BLaER1 treated with 17β-estradiol and CSF1 and Interleukin-3, amounts not matched to agents 10 nM and 100 nM (cell line): ENCODE measurements around the gene FSIP1.

ENCODE experiments used
- H3K27ac ChIP-seq, 11 experiments: shearing (Covaris generic); formaldehyde crosslinking; 2 replicates each; pipeline ENCODE4 v1.8.1; 2022
- H3K27me3 ChIP-seq, 11 experiments: shearing (Covaris generic); formaldehyde crosslinking; 2 replicates each; pipeline ENCODE4 v1.8.1; 2022
- H3K36me3 ChIP-seq, 11 experiments: shearing (Covaris generic); formaldehyde crosslinking; 2 replicates each; pipeline ENCODE4 v1.8.1; 2022
- H3K4me1 ChIP-seq, 10 experiments: shearing (Covaris generic); formaldehyde crosslinking; 2 replicates each; pipeline ENCODE4 v1.8.1; 2022
- H3K4me2 ChIP-seq, 11 experiments: shearing (Covaris generic); formaldehyde crosslinking; 2 replicates each; pipeline ENCODE4 v1.8.1; 2022
- H3K4me3 ChIP-seq, 10 experiments: shearing (Covaris generic); formaldehyde crosslinking; 2 replicates each; pipeline ENCODE4 v1.8.1; 2022
- H3K9ac ChIP-seq, 11 experiments: shearing (Covaris generic); formaldehyde crosslinking; 2 replicates each; pipeline ENCODE4 v1.8.1; 2022
- H3K9me3 ChIP-seq, 11 experiments: shearing (Covaris generic); formaldehyde crosslinking; replicated peaks in 1 of 11; 2 replicates each; pipeline ENCODE4 v1.8.1; 2022
- H4K20me1 ChIP-seq, 11 experiments: shearing (Covaris generic); formaldehyde crosslinking; 2 replicates each; pipeline ENCODE4 v1.8.1; 2022
- Cebpa-rat ChIP-seq, 11 experiments: shearing (Covaris generic); IDR thresholded peaks; 2 replicates each; pipeline ENCODE4 v1.8.1; 2022

Gene FSIP1

DNA sequence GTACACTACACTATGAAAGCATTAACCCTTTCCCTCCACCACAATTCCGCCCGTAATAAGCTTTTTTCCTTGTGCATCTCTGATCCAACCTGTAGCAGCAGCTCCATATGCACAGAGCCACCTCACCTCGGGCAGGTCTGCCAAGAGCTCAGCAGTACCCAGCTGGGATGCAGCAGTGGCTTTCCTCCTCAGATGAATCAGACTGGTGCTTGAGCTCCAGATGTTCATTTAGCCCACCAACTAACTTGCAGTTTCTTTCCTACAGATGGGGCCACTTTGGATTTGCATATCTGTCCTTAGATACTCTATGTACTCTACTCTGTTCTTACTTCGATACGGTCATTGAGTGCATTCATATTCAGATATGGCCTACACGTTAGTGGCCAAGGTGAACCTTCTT lies 14.8 kb upstream of the FSIP1 start:
- no peaks in the 10 kb centered on the region for H3K9me3 ChIP-seq
- H3K27ac ChIP-seq = no peak overlapping the region
- H3K27me3 ChIP-seq = no peaks in the 10 kb centered on the region
- H3K9ac ChIP-seq = no peak overlapping the region
- H3K4me2 ChIP-seq = no peak overlapping the region
- no peak for TF ChIP-seq Cebpa-rat (IDR thresholded peaks at IDR 0.05)
- peaks cover 7 to 18% (median 13%) of the 10 kb centered on the region in 10 experiments; a peak in 19 of 20 replicates for H3K4me1 ChIP-seq
- H3K4me3 ChIP-seq = no peak overlapping the region
- H4K20me1 ChIP-seq = no peaks in the 10 kb centered on the region; a peak in 1 of 22 replicates
- peaks cover 0 to 53% (median 31%) of the 10 kb centered on the region in 11 experiments; a peak in 17 of 22 replicates for H3K36me3 ChIP-seq

GRCh38 chr15:39796601-39797000 lies 14.0 kb upstream of the FSIP1 start:
- no peak overlapping the region for H3K9ac ChIP-seq
- TF ChIP-seq Cebpa-rat (IDR thresholded peaks at IDR 0.05) = no peak
- H4K20me1 ChIP-seq = no peaks in the 10 kb centered on the region; a peak in 1 of 22 replicates
- no peaks in the 10 kb centered on the region for H3K9me3 ChIP-seq
- no peaks in the 10 kb centered on the region for H3K27me3 ChIP-seq
- H3K36me3 ChIP-seq = peaks cover 0 to 45% (median 23%) of the 10 kb centered on the region in 11 experiments; a peak in 17 of 22 replicates
- no peak overlapping the region for H3K4me3 ChIP-seq
- no peak overlapping the region for H3K27ac ChIP-seq
- no peak overlapping the region for H3K4me2 ChIP-seq
- H3K4me1 ChIP-seq = peaks cover 7 to 18% (median 14%) of the 10 kb centered on the region in 10 experiments; a peak in 19 of 20 replicates

DNA sequence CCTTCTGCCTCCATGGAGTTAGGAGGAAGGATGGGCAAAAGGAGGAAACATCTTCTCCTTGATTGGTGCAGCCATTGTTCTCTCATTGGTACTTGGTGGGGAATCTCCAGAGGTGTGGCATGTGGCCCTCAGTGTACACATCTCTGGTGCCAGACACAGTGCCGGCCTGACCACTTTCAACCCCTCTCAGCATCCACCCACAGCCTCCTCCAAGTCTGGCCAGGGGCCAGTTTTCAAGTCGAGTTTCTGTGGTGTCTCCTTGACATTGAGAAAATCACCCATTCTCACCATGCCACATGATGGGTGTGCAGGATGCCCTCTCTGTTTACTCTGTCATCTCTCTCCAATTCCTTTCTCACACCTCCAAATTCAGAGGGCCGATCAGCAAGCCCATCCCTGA lies 12.8 kb upstream of the FSIP1 start:
- Histone ChIP-seq H3K27me3 (no peaks in the 10 kb centered on the region), H3K4me2 (no peak overlapping the region), H4K20me1 (no peaks in the 10 kb centered on the region; a peak in 1 of 22 replicates), H3K27ac (no peak overlapping the region), H3K4me3 (no peak overlapping the region), H3K36me3 (peaks cover 0 to 34% (median 12%) of the 10 kb centered on the region in 11 experiments; a peak in 11 of 22 replicates), H3K9me3 (no peaks in the 10 kb centered on the region), H3K9ac (no peak overlapping the region), H3K4me1 (peaks cover 7 to 18% (median 14%) of the 10 kb centered on the region in 10 experiments)
- no peak for TF ChIP-seq Cebpa-rat (IDR thresholded peaks at IDR 0.05)

DNA sequence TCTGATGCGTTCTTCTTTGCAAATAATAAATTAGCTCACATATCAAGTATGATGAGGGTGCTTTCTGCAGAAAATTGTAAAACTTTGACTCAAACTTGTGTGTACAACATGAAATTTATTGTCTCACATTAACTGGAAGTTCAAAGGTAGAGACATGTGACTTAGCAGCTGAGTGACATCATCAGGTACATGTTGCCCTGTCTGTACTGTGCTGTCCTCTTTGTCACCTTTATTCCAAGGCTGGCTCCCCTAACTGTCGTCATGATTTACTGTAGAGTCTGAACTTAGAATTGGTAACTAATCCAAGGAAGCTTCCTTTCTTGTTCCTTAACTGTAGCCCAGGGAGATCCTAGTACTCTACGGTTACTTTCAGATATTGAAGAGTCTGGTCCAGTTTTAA lies 12.3 kb upstream of the FSIP1 start:
- Histone ChIP-seq H3K4me1 (peaks cover 11 to 21% (median 18%) of the 10 kb centered on the region in 10 experiments), H3K27ac (no peak overlapping the region), H3K9me3 (no peaks in the 10 kb centered on the region), H3K9ac (no peak overlapping the region), H3K4me2 (no peak overlapping the region), H4K20me1 (no peaks in the 10 kb centered on the region; a peak in 1 of 22 replicates), H3K36me3 (peaks cover 0 to 28% (median 8%) of the 10 kb centered on the region in 11 experiments; a peak in 11 of 22 replicates), H3K4me3 (no peak overlapping the region), H3K27me3 (no peaks in the 10 kb centered on the region)
- TF ChIP-seq Cebpa-rat (IDR thresholded peaks at IDR 0.05) = no peak

GRCh38 chr15:39793923-39794322 lies 11.3 kb upstream of the FSIP1 start:
- no peaks in the 10 kb centered on the region for H3K27me3 ChIP-seq
- H4K20me1 ChIP-seq = no peaks in the 10 kb centered on the region; a peak in 1 of 22 replicates
- H3K9ac ChIP-seq = no peak overlapping the region
- TF ChIP-seq Cebpa-rat (IDR thresholded peaks at IDR 0.05) = peak in 1 of 11 experiments; percentile 58; a peak in 1 of 22 replicates
- H3K36me3 ChIP-seq = peaks cover 0 to 19% (median 8%) of the 10 kb centered on the region in 11 experiments; a peak in 10 of 22 replicates
- peak overlapping the region in 2 of 11 experiments; percentile 15 to 49; a peak in 2 of 22 replicates for H3K27ac ChIP-seq
- H3K9me3 ChIP-seq = no peaks in the 10 kb centered on the region
- H3K4me2 ChIP-seq = no peak overlapping the region
- H3K4me3 ChIP-seq = no peak overlapping the region
- H3K4me1 ChIP-seq = peaks cover 14 to 28% (median 22%) of the 10 kb centered on the region in 10 experiments; a peak in 19 of 20 replicates

GRCh38 chr15:39792844-39793335 lies 10.2 kb upstream of the FSIP1 start:
- no peak overlapping the region for H3K9ac ChIP-seq
- H3K4me2 ChIP-seq = peak overlapping the region in 10 of 11 experiments; percentile 12 to 48 (median 28); a peak in 14 of 22 replicates
- H3K27ac ChIP-seq = peak overlapping the region in 5 of 11 experiments; percentile 8 to 58 (median 13); a peak in 4 of 22 replicates
- no peaks in the 10 kb centered on the region for H3K27me3 ChIP-seq
- H3K9me3 ChIP-seq = no peaks in the 10 kb centered on the region
- no peaks in the 10 kb centered on the region; a peak in 1 of 22 replicates for H4K20me1 ChIP-seq
- no peak overlapping the region for H3K4me3 ChIP-seq
- peaks cover 14 to 38% (median 31%) of the 10 kb centered on the region in 10 experiments; a peak in 19 of 20 replicates for H3K4me1 ChIP-seq
- peaks cover 0 to 9% (median under 1%) of the 10 kb centered on the region in 11 experiments; a peak in 6 of 22 replicates for H3K36me3 ChIP-seq
- TF ChIP-seq Cebpa-rat (IDR thresholded peaks at IDR 0.05) = no peak

GRCh38 chr15:39792025-39792843 lies 9.6 kb upstream of the FSIP1 start:
- no peak overlapping the region for H3K4me3 ChIP-seq
- H3K27ac ChIP-seq = peak overlapping the region in 5 of 11 experiments; percentile 8 to 58 (median 13); a peak in 3 of 22 replicates
- TF ChIP-seq Cebpa-rat (IDR thresholded peaks at IDR 0.05) = no peak
- H3K4me2 ChIP-seq = peak overlapping the region in 9 of 11 experiments; percentile 12 to 48 (median 38); a peak in 13 of 22 replicates
- no peak overlapping the region for H3K9ac ChIP-seq
- no peaks in the 10 kb centered on the region for H3K27me3 ChIP-seq
- H3K36me3 ChIP-seq = peaks cover 0 to 5% (median 0%) of the 10 kb centered on the region in 11 experiments; a peak in 1 of 22 replicates
- H3K9me3 ChIP-seq = no peaks in the 10 kb centered on the region
- H3K4me1 ChIP-seq = peaks cover 18 to 44% (median 37%) of the 10 kb centered on the region in 10 experiments; a peak in 19 of 20 replicates
- no peaks in the 10 kb centered on the region; a peak in 1 of 22 replicates for H4K20me1 ChIP-seq

DNA sequence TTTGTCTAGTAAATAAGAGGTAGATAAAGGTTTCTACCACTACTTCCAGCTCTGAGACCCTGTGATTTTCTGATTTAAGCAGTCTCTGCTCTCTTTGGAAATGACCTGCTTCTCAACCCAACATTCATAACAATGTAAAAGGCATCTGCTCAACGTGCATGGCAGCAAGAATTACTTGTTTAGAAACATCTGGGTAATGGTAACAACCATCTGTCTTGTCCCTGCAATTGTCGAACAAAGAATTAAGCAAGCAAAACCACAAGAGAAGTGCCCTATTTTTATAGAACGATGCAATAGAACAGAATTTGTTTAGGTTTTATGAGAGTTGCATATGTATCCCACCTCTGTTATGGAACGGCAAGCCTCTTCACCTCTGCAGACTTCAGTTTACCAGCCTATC lies 7.1 kb upstream of the FSIP1 start:
- peaks cover 18 to 63% (median 50%) of the 10 kb centered on the region in 10 experiments; a peak in 19 of 20 replicates for H3K4me1 ChIP-seq
- no peaks in the 10 kb centered on the region for H3K27me3 ChIP-seq
- H3K9ac ChIP-seq = no peak overlapping the region; a peak in 1 of 22 replicates
- no peaks in the 10 kb centered on the region for H3K36me3 ChIP-seq
- no peaks in the 10 kb centered on the region for H3K9me3 ChIP-seq
- peak overlapping the region in 7 of 11 experiments; percentile 9 to 49 (median 34); a peak in 10 of 22 replicates for H3K27ac ChIP-seq
- H4K20me1 ChIP-seq = no peaks in the 10 kb centered on the region
- H3K4me3 ChIP-seq = no peak overlapping the region
- peak overlapping the region; percentile 11 to 62 (median 39); a peak in 18 of 22 replicates for H3K4me2 ChIP-seq
- 0 out of 22 replicates have a peak, but pooled peaks of 2 of the 11 experiments have one; percentile 14 to 24 for TF ChIP-seq Cebpa-rat (IDR thresholded peaks at IDR 0.05)
